Activated T-cell treated with anti-CD3 and anti-CD28 coated beads, Interleukin-2, amount 50 U/mL, for 4 hours (primary cell): ENCODE data around the gene CLEC2B. TPM values are rescaled to one million over a fixed set of nuclear protein-coding genes. Genes with fewer than 3 reads are reported as not detected.

ENCODE experiments used
- ATAC-seq, 2 donors: fragments of 200-7000 bp; cut with Tn5 transposase; one replicate each; pipeline ENCODE4 v1.10.0; 2021
- DNase-seq: peaks from one replicate; pipeline ENCODE4 v3.0.0-alpha.2; 2020
- H3K27me3 Mint-ChIP-seq: one replicate; pipeline ENCODE4 v1.8.0; 2021; ENCODE audit warnings: low read depth, mixed read lengths
- H3K36me3 Mint-ChIP-seq: one replicate; pipeline ENCODE4 v1.8.0; 2022; ENCODE audit warnings: mixed read lengths; ENCODE audit not compliant: insufficient read depth
- H3K4me1 Mint-ChIP-seq: one replicate; pipeline ENCODE4 v1.8.0; 2021; ENCODE audit warnings: low read depth, mixed read lengths
- H3K4me3 Mint-ChIP-seq: one replicate; pipeline ENCODE4 v1.8.0; 2021; ENCODE audit warnings: mild to moderate bottlenecking, moderate library complexity, mixed read lengths
- H3K9me3 Mint-ChIP-seq: one replicate; pipeline ENCODE4 v1.8.0; 2021; ENCODE audit warnings: mixed read lengths
- total RNA-seq, 3 donors: library from RNA; stranded (reverse); gene quantifications; one replicate each; pipeline ENCODE4 v1.2.1, GENCODE V29; 2021

The CLEC2B gene
- total RNA-seq, 3 donors from 2014 or later = 8.4 to 13.7 (median 8.9) TPM

DNA sequence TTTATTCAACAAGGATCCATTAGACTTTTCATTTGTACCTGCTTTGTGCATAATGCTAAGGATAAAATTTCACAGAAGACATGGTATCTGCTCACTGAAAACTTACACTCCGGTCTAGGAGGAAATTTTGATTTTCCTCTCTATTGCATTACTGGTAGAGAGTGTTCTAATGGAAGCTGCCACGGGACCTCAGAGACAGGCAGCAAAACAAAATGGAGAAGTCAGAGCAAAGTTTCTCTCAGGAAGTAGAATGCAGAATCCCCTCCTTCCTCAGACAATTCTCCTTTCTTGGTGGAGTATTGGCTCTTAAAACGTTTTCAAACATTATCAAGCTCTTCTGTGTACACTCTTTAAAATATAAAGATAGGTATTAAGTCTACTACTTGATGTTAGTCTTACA is 12.3 kb downstream of the CLEC2B start:
- peaks cover 63% of the 10 kb centered on the region for H3K36me3 Mint-ChIP-seq
- ATAC-seq = no peak
- no peak for DNase-seq
- H3K9me3 Mint-ChIP-seq = no peaks in the 10 kb centered on the region
- no peak overlapping the region for H3K4me3 Mint-ChIP-seq
- peaks cover 38% of the 10 kb centered on the region for H3K4me1 Mint-ChIP-seq
- no peaks in the 10 kb centered on the region for H3K27me3 Mint-ChIP-seq

DNA sequence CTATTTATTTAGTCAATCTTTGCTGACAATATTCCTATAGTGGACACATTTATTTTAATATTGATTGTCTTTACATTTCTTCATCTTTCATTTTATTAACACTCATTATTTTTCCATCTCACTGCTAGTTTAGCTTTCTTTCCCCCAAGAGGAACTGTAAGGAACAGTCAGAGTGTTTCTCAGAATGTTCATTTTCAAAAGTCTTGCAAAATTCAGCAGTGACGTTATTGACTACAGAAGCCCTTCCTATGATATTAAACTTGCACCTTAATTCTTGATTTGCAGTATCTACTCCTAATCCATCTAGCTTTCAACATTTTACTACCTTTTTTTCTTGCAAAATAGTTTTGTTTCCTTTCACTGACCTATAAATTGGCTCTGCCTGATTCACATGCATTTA is 13.0 kb downstream of the CLEC2B start:
- no peaks in the 10 kb centered on the region for H3K27me3 Mint-ChIP-seq
- no peak overlapping the region for H3K4me3 Mint-ChIP-seq
- ATAC-seq (no peak), DNase-seq (no peak)
- H3K9me3 Mint-ChIP-seq = no peaks in the 10 kb centered on the region
- H3K4me1 Mint-ChIP-seq = peaks cover 36% of the 10 kb centered on the region
- H3K36me3 Mint-ChIP-seq = peaks cover 67% of the 10 kb centered on the region

DNA sequence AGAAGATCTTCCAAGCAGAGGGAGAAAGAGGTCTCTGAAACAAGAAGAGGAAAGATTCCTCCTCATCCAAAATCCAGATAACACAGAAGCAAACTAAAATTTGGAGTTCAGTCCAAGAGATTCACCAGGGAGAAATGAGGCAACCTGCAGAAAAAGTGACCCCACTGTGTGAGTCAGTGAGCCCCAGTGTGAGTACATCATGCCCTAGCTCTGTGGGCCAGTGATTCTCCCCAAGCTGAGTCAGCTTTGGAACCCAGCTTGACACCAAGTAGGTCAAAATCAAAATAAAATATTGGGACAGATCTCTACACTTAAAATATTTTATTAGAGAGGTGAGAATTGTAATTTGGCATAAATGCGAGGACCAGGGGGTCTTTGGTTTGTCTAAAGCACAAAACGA is 17.2 kb downstream of the CLEC2B start:
- ATAC-seq (no peak), DNase-seq (no peak)
- Mint-ChIP-seq H3K36me3 (peaks cover 61% of the 10 kb centered on the region), H3K9me3 (peaks cover 13% of the 10 kb centered on the region), H3K27me3 (no peaks in the 10 kb centered on the region), H3K4me3 (no peak overlapping the region), H3K4me1 (peaks cover 15% of the 10 kb centered on the region)

DNA sequence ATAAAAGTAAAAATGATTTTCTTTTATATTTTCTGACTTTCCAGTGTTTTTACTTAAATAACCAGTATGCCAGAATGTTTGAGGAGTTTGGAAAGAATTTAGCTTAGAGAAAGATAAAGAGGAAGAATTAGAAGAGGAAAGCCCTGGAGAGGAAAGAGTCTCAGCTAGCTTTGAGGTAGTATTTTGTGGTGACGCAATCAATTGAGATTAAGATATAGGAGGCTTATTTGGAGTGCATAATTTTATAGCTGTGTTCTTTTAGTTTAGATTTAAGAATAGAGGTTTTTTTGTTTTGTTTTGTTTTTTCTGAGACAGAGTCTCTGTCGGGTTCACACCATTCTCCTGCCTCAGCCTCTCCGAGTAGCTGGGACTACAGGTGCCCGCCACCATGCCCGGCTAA is 18.1 kb downstream of the CLEC2B start:
- DNase-seq (no peak), ATAC-seq (no peak)
- H3K4me1 Mint-ChIP-seq = peaks cover 13% of the 10 kb centered on the region
- no peak overlapping the region for H3K4me3 Mint-ChIP-seq
- H3K9me3 Mint-ChIP-seq = peaks cover 22% of the 10 kb centered on the region
- H3K27me3 Mint-ChIP-seq = no peaks in the 10 kb centered on the region
- H3K36me3 Mint-ChIP-seq = peaks cover 56% of the 10 kb centered on the region

DNA sequence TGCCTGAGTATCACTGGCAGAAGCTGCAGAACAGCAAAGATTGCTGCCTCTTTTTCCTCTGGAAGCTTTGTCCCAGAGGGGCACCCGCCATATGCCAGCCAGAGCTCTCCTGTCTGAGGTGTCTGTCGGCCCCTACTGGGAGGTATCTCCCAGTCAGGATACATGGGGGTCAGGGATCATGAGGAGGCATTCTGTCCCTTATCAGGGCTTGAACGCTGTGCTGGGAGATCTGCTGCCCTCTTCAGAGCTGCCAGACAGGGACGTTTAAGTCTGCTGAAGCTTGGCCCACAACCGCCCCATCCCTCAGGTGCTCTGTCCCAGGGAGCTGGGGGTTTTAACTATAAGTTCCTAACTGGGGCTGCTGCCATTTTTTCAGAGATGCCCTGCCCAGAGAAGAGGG is 20.3 kb downstream of the CLEC2B start:
- H3K36me3 Mint-ChIP-seq = peaks cover 37% of the 10 kb centered on the region
- H3K4me3 Mint-ChIP-seq = no peak overlapping the region
- H3K27me3 Mint-ChIP-seq = no peaks in the 10 kb centered on the region
- H3K9me3 Mint-ChIP-seq = peaks cover 22% of the 10 kb centered on the region
- peaks cover 11% of the 10 kb centered on the region for H3K4me1 Mint-ChIP-seq
- ATAC-seq = no peak
- no peak for DNase-seq

DNA sequence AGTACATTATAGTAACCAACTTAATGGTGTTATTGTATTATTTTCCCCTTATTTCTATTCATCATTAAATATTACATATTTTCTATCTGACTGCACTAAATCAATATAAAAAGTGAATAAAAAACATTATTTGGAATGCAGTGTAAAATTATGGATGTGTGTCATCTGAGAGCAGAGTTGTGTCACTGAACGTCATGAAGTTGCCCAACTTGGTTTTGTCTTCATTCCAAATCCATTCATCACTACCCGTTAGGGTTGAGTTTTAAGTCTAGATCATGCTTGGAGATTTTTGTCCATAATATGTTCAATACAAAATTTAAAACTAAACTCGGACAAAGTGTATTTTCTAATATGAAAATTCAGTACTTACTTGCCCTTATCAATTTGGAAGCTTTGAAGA is 25.7 kb downstream of the CLEC2B start:
- ATAC-seq (no peak), DNase-seq (no peak)
- H3K4me1 Mint-ChIP-seq = no peaks in the 10 kb centered on the region
- H3K4me3 Mint-ChIP-seq = no peak overlapping the region
- H3K27me3 Mint-ChIP-seq = no peaks in the 10 kb centered on the region
- H3K36me3 Mint-ChIP-seq = peaks cover 5% of the 10 kb centered on the region
- peaks cover 17% of the 10 kb centered on the region for H3K9me3 Mint-ChIP-seq

DNA sequence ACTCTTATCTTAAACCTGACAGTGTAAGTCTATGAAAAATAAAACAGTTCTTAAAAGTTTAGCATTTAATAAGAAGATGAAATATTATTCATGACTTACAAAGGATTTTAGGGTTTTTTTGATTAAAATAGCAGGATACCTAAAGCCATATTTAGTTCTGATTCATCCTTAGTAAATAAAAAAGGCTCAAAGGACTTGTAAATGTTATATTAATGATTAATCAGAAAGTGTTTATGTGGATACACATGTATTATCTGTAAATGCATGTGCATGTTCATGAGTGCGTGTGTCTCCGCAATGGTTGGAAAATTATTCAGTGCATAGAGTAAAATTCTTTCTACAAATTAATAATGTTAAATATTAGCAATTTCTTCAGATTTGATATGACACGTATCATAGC is 37.4 kb downstream of the CLEC2B start:
- Mint-ChIP-seq H3K4me1 (no peaks in the 10 kb centered on the region), H3K36me3 (no peaks in the 10 kb centered on the region), H3K9me3 (peaks cover under 1% of the 10 kb centered on the region), H3K27me3 (no peaks in the 10 kb centered on the region), H3K4me3 (no peak overlapping the region)
- DNase-seq (no peak), ATAC-seq (no peak)

DNA sequence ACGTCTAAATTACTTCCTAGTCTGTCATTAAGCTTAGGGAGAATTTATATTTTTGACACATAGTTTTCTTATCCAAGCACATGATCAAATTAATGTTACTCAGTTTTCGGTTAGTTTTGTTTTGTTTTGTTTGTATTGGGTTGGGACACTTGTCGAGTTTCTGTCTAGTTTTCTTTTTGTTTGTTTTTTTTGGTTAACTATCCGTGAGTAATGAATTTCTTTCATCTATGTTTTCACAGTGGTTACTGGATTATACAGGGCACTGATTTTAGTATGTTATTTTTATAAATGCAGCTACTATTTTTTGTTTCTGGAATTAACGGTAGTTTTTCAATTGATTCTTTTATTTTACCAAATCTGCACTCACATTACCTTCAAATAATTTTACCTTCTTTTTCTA is 39.2 kb downstream of the CLEC2B start:
- H3K4me3 Mint-ChIP-seq = peak overlapping the region; percentile 57

DNA sequence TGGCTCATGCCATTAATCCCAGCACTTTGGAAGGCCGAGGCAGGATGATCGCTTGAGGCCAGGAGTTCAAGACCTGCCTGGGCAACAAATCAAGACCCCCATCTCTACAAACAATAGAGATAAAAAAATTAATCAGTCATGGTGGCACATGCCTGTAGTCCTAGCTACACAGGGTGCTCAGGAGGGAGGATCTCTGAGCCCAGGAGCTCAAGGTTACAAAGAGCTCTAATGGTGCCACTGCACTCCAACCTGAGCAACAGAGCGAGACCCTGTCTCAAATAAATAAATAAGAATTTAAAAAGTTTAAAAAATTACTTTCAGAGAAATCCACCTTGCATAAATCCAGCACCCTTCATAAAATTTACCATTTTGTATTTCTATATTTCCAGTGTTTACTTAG is 39.7 kb downstream of the CLEC2B start:
- DNase-seq (no peak), ATAC-seq (no peak)
- peaks cover 7% of the 10 kb centered on the region for H3K9me3 Mint-ChIP-seq
- peaks cover 3% of the 10 kb centered on the region for H3K27me3 Mint-ChIP-seq
- H3K36me3 Mint-ChIP-seq = no peaks in the 10 kb centered on the region
- peaks cover 4% of the 10 kb centered on the region for H3K4me1 Mint-ChIP-seq
- peak overlapping the region; percentile 57 for H3K4me3 Mint-ChIP-seq

More for the DNA sequence above, 39.2 kb downstream of the CLEC2B start:
- Mint-ChIP-seq H3K36me3 (no peaks in the 10 kb centered on the region), H3K9me3 (peaks cover 7% of the 10 kb centered on the region), H3K4me1 (peaks cover 4% of the 10 kb centered on the region), H3K27me3 (peaks cover 3% of the 10 kb centered on the region)
- ATAC-seq = no peak
- no peak for DNase-seq

DNA sequence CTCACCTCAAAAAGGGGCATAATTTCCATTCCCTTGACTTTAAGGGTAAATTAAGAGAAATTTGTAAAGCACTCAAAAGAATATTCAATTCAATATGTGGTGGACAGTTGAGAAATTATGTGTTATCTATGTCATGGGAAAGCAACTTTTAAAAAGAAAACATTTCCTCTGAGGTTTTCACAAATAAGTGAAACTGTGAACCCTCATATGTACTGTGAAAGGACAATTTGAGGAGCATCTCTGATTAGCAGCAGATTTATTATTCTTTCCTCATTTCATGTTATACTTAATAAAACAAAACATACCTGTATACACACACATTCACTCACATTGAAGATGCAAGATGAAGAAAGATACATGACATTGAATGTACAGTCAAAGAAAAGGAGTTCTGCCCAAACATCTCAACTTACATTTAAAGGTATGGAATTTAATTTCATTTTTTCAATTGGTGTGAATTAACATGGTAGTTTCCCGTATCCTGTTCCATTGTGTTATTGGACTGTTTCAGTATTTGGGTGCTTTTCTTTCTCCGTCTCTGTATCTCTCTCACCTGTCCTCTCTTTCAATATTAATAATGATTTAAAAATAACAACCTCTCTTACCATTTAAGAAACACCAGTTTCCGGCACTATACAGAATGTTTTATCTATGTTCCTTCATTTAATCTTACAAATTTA is 41.8 kb downstream of the CLEC2B start, which contains the start of gene KLRF1:
Gene KLRF1, plus strand, starts transcription at position 273 of the 680 bp plus-strand sequence. Its CDS starts 64 bp downstream, at position 337.
- H3K36me3 Mint-ChIP-seq = no peaks in the 10 kb centered on the region

DNA sequence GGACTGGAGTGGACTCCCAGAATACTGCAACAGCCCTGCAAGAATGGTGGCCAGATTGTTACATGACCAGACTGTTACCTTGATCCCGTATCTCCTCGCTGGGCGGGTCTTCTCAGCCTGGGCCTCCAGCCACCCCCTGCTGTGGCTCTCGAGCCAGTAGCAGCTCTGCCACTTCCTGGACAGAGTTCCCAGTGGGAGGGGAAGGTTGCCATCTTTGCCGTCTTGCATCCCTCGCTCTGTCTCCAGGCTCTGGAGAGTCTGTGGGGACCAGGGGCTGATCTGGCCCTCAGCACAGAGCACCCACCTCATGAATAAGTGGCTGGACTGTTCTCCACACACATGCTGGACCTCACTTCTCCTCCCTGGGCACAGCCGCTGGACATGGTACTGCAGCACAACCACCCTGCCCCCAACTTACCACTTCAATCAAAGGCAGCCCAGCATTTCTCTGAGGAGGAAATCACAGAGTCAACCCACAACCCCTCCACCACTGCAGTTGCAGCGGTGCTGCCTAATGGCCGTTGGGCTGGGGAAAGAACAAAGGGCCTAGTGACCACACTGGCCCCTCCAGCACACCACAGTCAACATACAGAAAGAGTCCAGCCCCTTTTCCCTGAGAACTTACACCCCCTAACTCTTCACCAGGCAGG is 48.7 kb downstream of the CLEC2B start:
- Mint-ChIP-seq H3K9me3 (no peaks in the 10 kb centered on the region), H3K4me1 (peaks cover 5% of the 10 kb centered on the region), H3K36me3 (no peaks in the 10 kb centered on the region), H3K27me3 (peaks cover 19% of the 10 kb centered on the region), H3K4me3 (no peak overlapping the region)
- DNase-seq (no peak), ATAC-seq (no peak)

More for the DNA sequence above, 41.8 kb downstream of the CLEC2B start, which contains the start of gene KLRF1:
- H3K9me3 Mint-ChIP-seq = peaks cover 7% of the 10 kb centered on the region
- ATAC-seq (no peak), DNase-seq (no peak)
- H3K27me3 Mint-ChIP-seq = peaks cover 6% of the 10 kb centered on the region
- H3K4me1 Mint-ChIP-seq = peaks cover 4% of the 10 kb centered on the region
- H3K4me3 Mint-ChIP-seq = peak within 1 kb of the TSS; percentile 61

DNA sequence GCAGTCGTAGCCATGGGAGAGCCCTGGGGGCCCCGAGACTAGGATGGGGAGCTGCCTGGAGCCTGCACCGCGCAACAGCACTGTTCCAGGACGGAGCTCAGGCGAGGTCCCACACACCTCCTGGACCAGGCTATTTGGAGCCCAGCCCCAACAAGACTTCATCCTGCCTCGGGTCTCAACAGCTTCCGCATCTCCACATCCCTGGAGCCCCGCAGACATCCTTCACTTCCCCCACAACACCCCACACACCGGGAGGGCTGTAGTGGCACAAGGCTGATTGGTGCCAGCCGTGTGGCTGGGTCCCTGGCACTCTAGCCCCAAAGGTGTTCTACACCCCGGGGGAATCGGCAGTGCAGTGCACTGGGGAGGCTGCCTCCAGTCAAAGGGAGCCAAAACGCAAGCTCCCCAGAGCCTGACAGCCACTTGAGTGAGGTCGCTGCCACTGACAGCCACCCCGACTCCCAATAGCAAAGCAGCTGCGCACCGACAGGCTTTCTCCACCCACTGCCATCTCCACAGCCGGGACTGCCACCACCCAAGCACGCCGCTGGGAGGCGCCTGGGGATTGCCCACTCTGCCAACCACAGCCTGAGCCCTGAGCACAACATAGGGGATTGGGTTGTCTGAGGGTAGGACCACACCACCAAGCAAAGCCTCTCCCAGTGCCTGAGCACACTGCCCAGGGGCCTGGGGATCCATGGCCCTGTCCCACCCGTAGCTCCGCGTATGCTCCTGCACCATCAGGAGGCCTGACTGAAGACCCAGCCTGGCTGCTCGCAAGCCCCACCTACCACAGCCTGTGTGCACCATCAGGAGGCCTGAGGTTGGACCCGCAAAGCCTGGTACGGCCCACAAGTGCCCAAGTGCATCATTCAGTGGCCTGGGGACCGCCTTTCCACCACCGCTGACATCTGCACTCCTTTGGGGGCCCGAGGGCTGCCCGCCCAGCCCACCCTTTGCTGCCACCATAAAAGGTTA is 55.0 kb downstream of the CLEC2B start:
- no peaks in the 10 kb centered on the region for H3K36me3 Mint-ChIP-seq
- peak; percentile 97 to 98 for ATAC-seq
- peaks cover 2% of the 10 kb centered on the region for H3K27me3 Mint-ChIP-seq
- no peaks in the 10 kb centered on the region for H3K9me3 Mint-ChIP-seq
- peak; percentile 94 for DNase-seq
- H3K4me1 Mint-ChIP-seq = peaks cover 6% of the 10 kb centered on the region
- H3K4me3 Mint-ChIP-seq = peak overlapping the region; percentile 82

DNA sequence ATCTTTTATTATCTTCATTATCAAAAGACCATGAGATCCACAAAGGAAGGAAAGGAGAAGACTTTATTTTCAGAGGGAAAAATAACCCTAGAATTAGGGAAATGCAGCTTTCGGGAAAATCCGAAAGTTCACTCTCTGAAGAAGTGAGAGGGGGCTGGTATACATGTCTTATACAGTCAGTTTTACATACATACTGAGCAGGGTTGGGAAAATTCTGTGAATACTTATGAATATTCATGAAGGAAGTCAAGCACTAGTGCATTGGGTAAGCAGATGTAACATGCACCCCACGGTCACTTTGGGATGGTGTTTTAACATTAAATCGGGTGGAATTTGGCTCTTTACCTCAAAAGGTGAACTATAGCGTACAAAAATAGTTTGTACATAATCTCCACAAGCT is 57.5 kb downstream of the CLEC2B start:
- Mint-ChIP-seq H3K36me3 (no peaks in the 10 kb centered on the region), H3K4me3 (no peak overlapping the region), H3K27me3 (peaks cover 3% of the 10 kb centered on the region), H3K9me3 (no peaks in the 10 kb centered on the region), H3K4me1 (peaks cover 6% of the 10 kb centered on the region)
- DNase-seq (no peak), ATAC-seq (no peak)

DNA sequence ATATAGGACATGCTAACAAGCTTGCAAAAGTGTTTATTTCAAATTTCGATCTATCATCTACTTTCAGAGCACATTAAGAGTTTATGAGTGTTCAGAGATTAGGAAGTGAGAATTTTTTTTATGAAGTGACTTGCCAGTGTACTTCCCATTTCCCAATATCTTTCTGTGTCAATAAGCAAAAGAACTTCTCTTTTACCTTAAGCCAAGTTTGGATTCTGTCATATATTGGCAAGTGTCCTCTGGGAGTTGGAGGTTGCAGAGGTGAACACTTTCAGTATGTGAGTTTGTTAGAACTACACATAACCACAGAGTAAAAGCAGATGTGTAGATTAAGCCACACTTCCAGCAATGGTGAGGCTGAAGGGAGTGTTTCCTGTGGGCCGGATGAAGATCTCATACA is 58.5 kb downstream of the CLEC2B start:
- H3K36me3 Mint-ChIP-seq = no peaks in the 10 kb centered on the region
- no peak overlapping the region for H3K4me3 Mint-ChIP-seq
- peaks cover 3% of the 10 kb centered on the region for H3K27me3 Mint-ChIP-seq
- no peak for ATAC-seq
- peaks cover 6% of the 10 kb centered on the region for H3K4me1 Mint-ChIP-seq
- no peak for DNase-seq
- H3K9me3 Mint-ChIP-seq = no peaks in the 10 kb centered on the region
